H1 (cell line): ENCODE measurements around the gene DDX41. TPM values are rescaled to one million over a fixed set of nuclear protein-coding genes. Genes with fewer than 3 reads are reported as not detected.

Experiments used
- CTCF ChIA-PET: fragments of 300-600 bp; sonication (Branson Sonifier 250); formaldehyde crosslinking; loops from one replicate; lab custom pipeline; 2021; ENCODE audit not compliant: partially characterized antibody; lab: Charles Lee
- POLR2A ChIA-PET: fragments of 300-600 bp; sonication (Branson Sonifier 250); formaldehyde crosslinking; loops from one replicate; lab custom pipeline; 2021; ENCODE audit warnings: inconsistent platforms; ENCODE audit not compliant: partially characterized antibody; lab: Charles Lee
- DNase-seq, 2 experiments: peaks; one replicate each; pipeline versions ENCODE4 v3.0.0 to v3.0.0-alpha.2; 2010 to 2022; ENCODE audit warnings: low spot score in 2 of 2, low read depth in 1 of 2, mixed read lengths in 1 of 2
- FAIRE-seq: peaks from 2 replicates; lab custom pipeline; 2011; peaks lifted over from hg19 to GRCh38; lab: Jason Lieb, UNC
- H2AFZ ChIP-seq: 2 replicates; pipeline ENCODE4 v1.8.1; 2012; ENCODE audit warnings: low read length, inconsistent platforms
- H2AK5ac ChIP-seq: 2 replicates; pipeline ENCODE4 v1.6.1; 2013; ENCODE audit warnings: low read depth, low read length
- H2BK120ac ChIP-seq: replicated peaks from 2 replicates; pipeline ENCODE3; 2013; ENCODE audit warnings: low read depth, low read length, inconsistent platforms
- H2BK12ac ChIP-seq: 2 replicates; pipeline ENCODE4 v1.6.1; 2013; ENCODE audit warnings: low read depth, low read length
- H2BK15ac ChIP-seq: 2 replicates; pipeline ENCODE4 v1.6.1; 2013; ENCODE audit warnings: low read length
- H2BK20ac ChIP-seq: 2 replicates; pipeline ENCODE4 v1.6.1; 2013; ENCODE audit warnings: low read length
- H2BK5ac ChIP-seq: 2 replicates; pipeline ENCODE4 v1.6.1; 2013; ENCODE audit warnings: low read depth, low read length
- H3K14ac ChIP-seq: 2 replicates; pipeline ENCODE4 v1.6.1; 2013; ENCODE audit warnings: inconsistent platforms; ENCODE audit not compliant: insufficient read length
- H3K18ac ChIP-seq: 2 replicates; pipeline ENCODE4 v1.6.1; 2013; ENCODE audit warnings: low read length; ENCODE audit errors: extremely low read depth
- H3K23ac ChIP-seq: 2 replicates; pipeline ENCODE4 v1.6.1; 2013; ENCODE audit warnings: inconsistent platforms; ENCODE audit not compliant: insufficient read length
- H3K23me2 ChIP-seq: 2 replicates; pipeline ENCODE4 v1.6.1; 2013; ENCODE audit warnings: low read depth, low read length
- H3K27ac ChIP-seq: 2 replicates; pipeline ENCODE4 v1.6.1; 2011; ENCODE audit warnings: low read depth, low read length, inconsistent platforms
- H3K27me3 ChIP-seq, 4 experiments: replicated peaks in 1 of 4; 1 replicate in 1 of 4; 2 replicates in 3 of 4; pipeline versions ENCODE4 v1.6.1 to v1.8.1; 2011 to 2013; ENCODE audit warnings: low read length in 3 of 4, mild to moderate bottlenecking in 3 of 4, inconsistent platforms in 2 of 4, mixed read lengths in 2 of 4, moderate library complexity in 1 of 4; ENCODE audit not compliant: control insufficient read depth in 3 of 4, insufficient read depth in 3 of 4; ENCODE audit errors: extremely low read depth in 1 of 4
- H3K36me3 ChIP-seq, 4 experiments: 2 replicates each; pipeline versions ENCODE4 v1.6.1 to v1.8.1; 2011 to 2013; ENCODE audit warnings: mild to moderate bottlenecking in 4 of 4, low read length in 3 of 4, moderate library complexity in 2 of 4, control low read depth in 1 of 4, inconsistent platforms in 1 of 4; ENCODE audit not compliant: insufficient read depth in 4 of 4, control insufficient read depth in 2 of 4
- H3K4ac ChIP-seq: replicated peaks from 2 replicates; pipeline ENCODE3; 2013; ENCODE audit warnings: low read length, low read depth, mixed read lengths, inconsistent platforms; ENCODE audit not compliant: insufficient read length
- H3K4me1 ChIP-seq, 4 experiments: replicated peaks in 1 of 4; 1 replicate in 1 of 4; 2 replicates in 3 of 4; pipeline versions ENCODE4 v1.6.1 to v1.8.1; 2011 to 2013; ENCODE audit warnings: low read length in 3 of 4, inconsistent platforms in 2 of 4, mixed read lengths in 1 of 4; ENCODE audit not compliant: insufficient read depth in 4 of 4, control insufficient read depth in 3 of 4
- H3K4me2 ChIP-seq, 2 experiments: 2 replicates each; pipeline versions ENCODE4 v1.6.1 to v1.8.1; 2011 to 2013; ENCODE audit warnings: low read depth in 2 of 2, low read length in 2 of 2, control low read depth in 1 of 2, inconsistent platforms in 1 of 2, mild to moderate bottlenecking in 1 of 2; ENCODE audit not compliant: insufficient read depth in 1 of 2
- H3K4me3 ChIP-seq, 4 experiments: fragments of 200-600, 300-600 bp in 1 of 4; sonication (generic), shearing (Covaris generic), sonication (Bioruptor Twin) in 1 of 4; 2 replicates each; pipeline versions ENCODE4 v1.5.1 to v1.8.1; 2011 to 2016; ENCODE audit warnings: low read length in 4 of 4, low read depth in 3 of 4, control low read depth in 2 of 4, inconsistent platforms in 2 of 4, mild to moderate bottlenecking in 2 of 4, mixed read lengths in 1 of 4, moderate library complexity in 1 of 4; ENCODE audit not compliant: insufficient read depth in 2 of 4; ENCODE audit errors: extremely low read depth in 1 of 4
- H3K56ac ChIP-seq: replicated peaks from 2 replicates; pipeline ENCODE3; 2013; ENCODE audit warnings: low read depth, mild to moderate bottlenecking, mixed read lengths, low read length, inconsistent platforms; ENCODE audit not compliant: insufficient read length
- H3K79me1 ChIP-seq: 2 replicates; pipeline ENCODE4 v1.6.1; 2013; ENCODE audit warnings: low read depth, low read length, control low read depth
- H3K79me2 ChIP-seq, 2 experiments: 2 replicates each; pipeline versions ENCODE4 v1.6.1 to v1.8.1; 2012 to 2013; ENCODE audit warnings: low read length in 2 of 2, mild to moderate bottlenecking in 2 of 2, inconsistent platforms in 1 of 2; ENCODE audit not compliant: insufficient read depth in 2 of 2, control insufficient read depth in 1 of 2
- H3K9ac ChIP-seq, 4 experiments: replicated peaks in 1 of 4; 1 replicate in 1 of 4; 2 replicates in 3 of 4; pipeline versions ENCODE4 v1.6.1 to v1.8.1; 2011 to 2013; ENCODE audit warnings: low read depth in 3 of 4, low read length in 3 of 4, control low read depth in 2 of 4, mild to moderate bottlenecking in 2 of 4, moderate library complexity in 2 of 4, inconsistent platforms in 1 of 4; ENCODE audit errors: extremely low read depth in 1 of 4
- H3K9me3 ChIP-seq, 2 experiments: 2 replicates each; pipeline versions ENCODE4 v1.6.1 to v1.8.1; 2012 to 2013; ENCODE audit warnings: mild to moderate bottlenecking in 2 of 2, moderate library complexity in 2 of 2, control low read depth in 1 of 2, inconsistent platforms in 1 of 2, low read depth in 1 of 2, low read length in 1 of 2, mixed read lengths in 1 of 2; ENCODE audit not compliant: insufficient read depth in 2 of 2
- H4K20me1 ChIP-seq, 2 experiments: replicated peaks in 1 of 2; 2 replicates each; pipeline versions ENCODE3 to v1.8.1; 2011 to 2013; ENCODE audit warnings: inconsistent platforms in 2 of 2, low read length in 2 of 2, mild to moderate bottlenecking in 1 of 2; ENCODE audit not compliant: insufficient read depth in 2 of 2, control insufficient read depth in 1 of 2
- H4K5ac ChIP-seq: 2 replicates; pipeline ENCODE4 v1.6.1; 2013; ENCODE audit warnings: low read length, low read depth, mixed read lengths, inconsistent platforms; ENCODE audit not compliant: insufficient read length
- H4K8ac ChIP-seq: 2 replicates; pipeline ENCODE4 v1.8.0; 2013; ENCODE audit warnings: mild to moderate bottlenecking, moderate library complexity, low read length, inconsistent platforms; ENCODE audit not compliant: insufficient read depth; ENCODE audit errors: extremely low read depth
- H4K91ac ChIP-seq: replicated peaks from 2 replicates; pipeline ENCODE3; 2013; ENCODE audit warnings: low read length, mixed read lengths, inconsistent platforms; ENCODE audit not compliant: insufficient read length
- ATF3 ChIP-seq: IDR thresholded peaks from 2 replicates; pipeline ENCODE4 v1.6.1; 2011; ENCODE audit warnings: low read depth, mild to moderate bottlenecking, low read length; ENCODE audit not compliant: insufficient read depth
- EP300 ChIP-seq, 2 experiments: IDR thresholded peaks; 1 replicate in 1 of 2; 2 replicates in 1 of 2; pipeline ENCODE4 v1.6.1; 2011 to 2012; ENCODE audit warnings: low read depth in 2 of 2, low read length in 2 of 2, mild to moderate bottlenecking in 2 of 2, borderline replicate concordance in 1 of 2, inconsistent platforms in 1 of 2, moderate library complexity in 1 of 2
- GTF2F1 ChIP-seq: IDR thresholded peaks from 2 replicates; pipeline ENCODE4 v1.6.1; 2012; ENCODE audit warnings: low read depth, low read length, improper control_type of control experiment, borderline replicate concordance
- JUND ChIP-seq: IDR thresholded peaks from 2 replicates; pipeline ENCODE4 v1.6.1; 2011; ENCODE audit warnings: mild to moderate bottlenecking, improper control_type of control experiment, low read length
- KDM5A ChIP-seq: fragments of 200-600 bp; IDR thresholded peaks from 2 replicates; pipeline ENCODE4 v1.7.1; 2012; ENCODE audit warnings: mild to moderate bottlenecking, low read length, inconsistent platforms, mixed read lengths
- POLR2A ChIP-seq, 2 experiments: IDR thresholded peaks; 1 replicate in 1 of 2; 2 replicates in 1 of 2; pipeline ENCODE4 v1.6.1; 2011; ENCODE audit warnings: low read depth in 2 of 2, low read length in 2 of 2, mild to moderate bottlenecking in 2 of 2; ENCODE audit errors: control extremely low read depth in 1 of 2
- POLR2AphosphoS5 ChIP-seq: IDR thresholded peaks from 2 replicates; pipeline ENCODE4 v1.6.1; 2011; ENCODE audit warnings: low read depth, low read length
- RAD21 ChIP-seq, 2 experiments: IDR thresholded peaks in 1 of 2; conservative IDR thresholded peaks in 1 of 2; 2 replicates each; pipeline ENCODE4 v1.6.1; 2011; ENCODE audit warnings: low read depth in 2 of 2, low read length in 2 of 2, improper control_type of control experiment in 1 of 2, inconsistent platforms in 1 of 2, mild to moderate bottlenecking in 1 of 2, moderate library complexity in 1 of 2
- RXRA ChIP-seq: IDR thresholded peaks from 2 replicates; pipeline ENCODE4 v1.6.1; 2011; ENCODE audit warnings: low read depth, mild to moderate bottlenecking, low read length, moderate library complexity; ENCODE audit not compliant: insufficient read depth
- SP4 ChIP-seq: IDR thresholded peaks from 2 replicates; pipeline ENCODE4 v1.6.1; 2012; ENCODE audit warnings: low read length, inconsistent platforms
- TAF1 ChIP-seq: IDR thresholded peaks from 2 replicates; pipeline ENCODE4 v1.6.1; 2011; ENCODE audit warnings: mild to moderate bottlenecking, low read depth, low read length
- WGBS, 2 experiments: shearing (Covaris generic) in 1 of 2; methylation state at CpG; one replicate each; pipeline versions ENCODE4 v1.1.6 to v1.1.7; 2013 to 2015; ENCODE audit warnings: low lambda C conversion rate in 2 of 2, mixed read lengths in 2 of 2, inconsistent platforms in 1 of 2, low coverage in 1 of 2, missing lambda C conversion rate in 1 of 2; ENCODE audit not compliant: insufficient replicate concordance in 2 of 2, insufficient coverage in 1 of 2, insufficient read length in 1 of 2; ENCODE audit errors: extremely low coverage in 1 of 2, missing lambda C conversion rate in 1 of 2; 5-methylcytosine and 5-hydroxymethylcytosine counted together
- polyA plus RNA-seq, 7 experiments: library from polyadenylated mRNA; depleted of rRNA in 3 of 7; stranded (reverse) in 5 of 7; unstranded in 2 of 7; fragments of >200 nt in 5 of 7; fragments of 200-250 nt in 2 of 7; gene quantifications; 1 replicate in 5 of 7; 2 replicates in 1 of 7; 4 replicates in 1 of 7; pipeline versions ENCODE4 v1.2.1 to v1.2.3, GENCODE V29; 2011 to 2013; ENCODE audit warnings: missing spikeins in 2 of 7, mixed read lengths in 2 of 7
- total RNA-seq: library from RNA; stranded (reverse); fragmentation: NEBNext Ultra II Directional; extraction: Animal tissue kit (Norgen Biotek cat#: 25700); gene quantifications from 2 replicates; pipeline ENCODE4 v1.2.1, GENCODE V29; 2021

Gene DDX41
- total and polyA plus RNA-seq, 2 of the 8 experiments (the other 6 are each of a cell fraction or from before 2014, with no cell fraction given) = 102 to 135 TPM

GRCh38 chr5:177496727-177497291, 20.0 kb downstream of the DDX41 start:
- H3K9me3 ChIP-seq = no peaks in the 10 kb centered on the region
- no peak overlapping the region; the same call in 1 of the 2 replicates for H2BK15ac ChIP-seq
- no peak overlapping the region for H2BK12ac ChIP-seq
- H3K56ac ChIP-seq = peak overlapping the region; percentile 70
- peak overlapping the region; percentile 46 to 93 (median 84) for H3K9ac ChIP-seq
- H3K79me1 ChIP-seq = no peaks in the 10 kb centered on the region; the same call in 1 of the 2 replicates
- peak overlapping the region; percentile 89 for H4K5ac ChIP-seq
- H3K4ac ChIP-seq = peak overlapping the region; percentile 93
- H2AK5ac ChIP-seq = no peak overlapping the region
- H3K4me3 ChIP-seq = peak overlapping the region; percentile 61 to 83 (median 68)
- H2AFZ ChIP-seq = no peak overlapping the region
- no peak overlapping the region for H2BK120ac ChIP-seq
- no peak overlapping the region for H3K14ac ChIP-seq
- H3K4me1 ChIP-seq = peaks cover 0 to 31% (median 27%) of the 10 kb centered on the region in 4 experiments; a peak in 6 of 7 replicates
- peak overlapping the region; percentile 88 to 91 for H3K4me2 ChIP-seq
- peak overlapping the region; percentile 91 for H4K8ac ChIP-seq
- peak in 1 of 2 experiments; percentile 83 for DNase-seq
- H3K27ac ChIP-seq = peak overlapping the region; percentile 98
- peaks cover 2 to 12% (median 11%) of the 10 kb centered on the region in 4 experiments; a peak in 6 of 7 replicates for H3K27me3 ChIP-seq
- H3K36me3 ChIP-seq = peaks cover 0 to 6% (median 5%) of the 10 kb centered on the region in 4 experiments; a peak in 4 of 8 replicates
- H3K23ac ChIP-seq = no peak overlapping the region
- no peak for FAIRE-seq
- ChIA-PET CTCF (interaction anchor here (0.6 to 20.8 kb wide), 13 partner anchors 7 to 388 kb away, joined by 3 to 306 read pairs (median 9); partner anchors contain the start of genes DDX41, DOK3 and PDLIM7), POLR2A (interaction anchor here (0.6 to 67.5 kb wide), 20 partner anchors 17 to 196 kb away, joined by 3 to 3349 read pairs (median 4); partner anchors contain the start of genes B4GALT7, DBN1, DDX41 and DOK3)
- peaks cover 3 to 4% of the 10 kb centered on the region in 2 experiments for H4K20me1 ChIP-seq
- peak overlapping the region; percentile 91 for H3K18ac ChIP-seq
- peak overlapping the region; percentile 88 for H4K91ac ChIP-seq
- H2BK5ac ChIP-seq = peak overlapping the region; percentile 91; the same call in 1 of the 2 replicates
- no peak overlapping the region for H2BK20ac ChIP-seq
- peaks cover 10% of the 10 kb centered on the region for H3K23me2 ChIP-seq
- WGBS, 2 experiments = 1% methylated on average over 14 of the region's 29 CpGs; no CpG with 5 or more reads in 1 of the 2 experiments
- peaks cover 0 to 8% of the 10 kb centered on the region in 2 experiments; a peak in 1 of 4 replicates for H3K79me2 ChIP-seq
- 0 out of 2 replicates have a peak, but pooled peaks have one; percentile 12 for TF ChIP-seq SP4
- TF ChIP-seq RAD21 (IDR thresholded peaks at IDR 0.05 in 1 of 2, conservative IDR thresholded peaks at IDR 0.05 in 1 of 2; ENCODE audit: low read depth in 2 of 2, low read length in 2 of 2) = no peak
- peak in 1 of 2 experiments; percentile 86; a peak in 2 of 3 replicates for TF ChIP-seq POLR2A (IDR thresholded peaks at IDR 0.05; ENCODE audit: control extremely low read depth in 1 of 2, low read depth in 2 of 2, low read length in 2 of 2)
- TF ChIP-seq ATF3 = no peak
- TF ChIP-seq RXRA = no peak
- no peak for TF ChIP-seq GTF2F1
- TF ChIP-seq TAF1 = peak; percentile 36; the same call in 1 of the 2 replicates
- TF ChIP-seq POLR2AphosphoS5 = peak; percentile 11
- no peak for TF ChIP-seq KDM5A
- TF ChIP-seq JUND = 0 out of 2 replicates have a peak, but pooled peaks have one; percentile 8
- 0 out of 3 replicates have a peak, but pooled peaks of 1 of the 2 experiments have one; percentile 64 for TF ChIP-seq EP300 (IDR thresholded peaks at IDR 0.05; ENCODE audit: borderline replicate concordance in 1 of 2, low read depth in 2 of 2, low read length in 2 of 2)
